Measurements from ENCODE around the gene SRI. TPM values are rescaled to one million over a fixed set of nuclear protein-coding genes. Genes with fewer than 3 reads are reported as not detected.

Gene SRI
- total and polyA plus RNA-seq, 4 experiments from 2014 or later, result 76.1 to 353 (median 178) TPM

- H3K36me3 Mint-ChIP-seq, result peaks cover 3 to 8% of the 10 kb centered on the region in 2 donors
- H3K27ac ChIP-seq (ENCODE audit: low read depth, low read length), result no peak overlapping the region
- POLR2A ChIA-PET (ENCODE audit: partially characterized antibody), result no interaction called here
- H3K36me3 ChIP-seq (ENCODE audit: insufficient read depth, low read length), result no peaks in the 10 kb centered on the region
- DNase-seq, result no peak
- H3K27ac Mint-ChIP-seq, result no peak overlapping the region
- intact Hi-C loops (cut with micrococcal nuclease), result no loop called here
- no peaks in the 10 kb centered on the region for H3K9me3 Mint-ChIP-seq
- no peaks in the 10 kb centered on the region for H3K27me3 Mint-ChIP-seq
- H3K4me1 ChIP-seq (ENCODE audit: insufficient read depth, low read length), result no peaks in the 10 kb centered on the region
- no peak overlapping the region for H3K4me3 Mint-ChIP-seq
- no peaks in the 10 kb centered on the region for H3K9me3 ChIP-seq (ENCODE audit: control insufficient read depth in 1 of 2, low read length in 2 of 2)
- H3K4me3 ChIP-seq (ENCODE audit: low read length in 2 of 2), result no peak overlapping the region
- CTCF ChIA-PET (ENCODE audit: partially characterized antibody), result interaction anchor here (0.7 to 1.6 kb wide), 3 partner anchors 16 to 26 kb away, joined by 3 to 5 read pairs (median 3); no protein-coding TSS in a partner anchor
- no peaks in the 10 kb centered on the region for H3K4me1 Mint-ChIP-seq
- H3K27me3 ChIP-seq (ENCODE audit: insufficient read depth, low read length), result no peaks in the 10 kb centered on the region
Observed at GRCh38 chr7:88185650-88186049, 34.2 kb downstream of the SRI start.

- Histone ChIP-seq H3K9me3 (ENCODE audit: control insufficient read depth in 1 of 2, low read length in 2 of 2) (no peaks in the 10 kb centered on the region), H3K4me3 (ENCODE audit: low read length in 2 of 2) (no peak overlapping the region), H3K27me3 (ENCODE audit: insufficient read depth, low read length) (no peaks in the 10 kb centered on the region), H3K4me1 (ENCODE audit: insufficient read depth, low read length) (no peaks in the 10 kb centered on the region), H3K36me3 (ENCODE audit: insufficient read depth, low read length) (no peaks in the 10 kb centered on the region), H3K27ac (ENCODE audit: low read depth, low read length) (no peak overlapping the region)
- DNase-seq, result peak in 1 of 5 donors; percentile 47
- H3K27ac Mint-ChIP-seq, result peak overlapping the region in 1 of 7 donors; percentile 25
- POLR2A ChIA-PET (ENCODE audit: partially characterized antibody), result no interaction called here
- H3K36me3 Mint-ChIP-seq, result peaks cover 3 to 8% of the 10 kb centered on the region in 2 donors
- no peaks in the 10 kb centered on the region for H3K9me3 Mint-ChIP-seq
- H3K4me1 Mint-ChIP-seq, result no peaks in the 10 kb centered on the region
- intact Hi-C loops (cut with micrococcal nuclease), result no loop called here
- no peak overlapping the region for H3K4me3 Mint-ChIP-seq
- CTCF ChIA-PET (ENCODE audit: partially characterized antibody), result interaction anchor here (1.1 to 1.6 kb wide), 2 partner anchors 18 to 27 kb away, joined by 3 read pairs; no protein-coding TSS in a partner anchor
- H3K27me3 Mint-ChIP-seq, result no peaks in the 10 kb centered on the region
Observed at GRCh38 chr7:88184848-88185304, 35.0 kb downstream of the SRI start.

GRCh38 chr7:88183051-88183450, 36.8 kb downstream of the SRI start:
- no peak for DNase-seq
- peaks cover 3 to 8% of the 10 kb centered on the region in 2 donors for H3K36me3 Mint-ChIP-seq
- no peaks in the 10 kb centered on the region for H3K27me3 Mint-ChIP-seq
- ChIA-PET CTCF (ENCODE audit: partially characterized antibody) (no interaction called here), POLR2A (ENCODE audit: partially characterized antibody) (no interaction called here)
- no peaks in the 10 kb centered on the region for H3K4me1 Mint-ChIP-seq
- Histone ChIP-seq H3K27me3 (ENCODE audit: insufficient read depth, low read length) (no peaks in the 10 kb centered on the region), H3K4me3 (ENCODE audit: low read length in 2 of 2) (no peak overlapping the region), H3K36me3 (ENCODE audit: insufficient read depth, low read length) (no peaks in the 10 kb centered on the region), H3K4me1 (ENCODE audit: insufficient read depth, low read length) (no peaks in the 10 kb centered on the region), H3K27ac (ENCODE audit: low read depth, low read length) (no peak overlapping the region), H3K9me3 (ENCODE audit: control insufficient read depth in 1 of 2, low read length in 2 of 2) (no peaks in the 10 kb centered on the region)
- no peaks in the 10 kb centered on the region for H3K9me3 Mint-ChIP-seq
- H3K4me3 Mint-ChIP-seq, result no peak overlapping the region
- H3K27ac Mint-ChIP-seq, result no peak overlapping the region
- intact Hi-C loops (cut with micrococcal nuclease), result no loop called here

- Histone ChIP-seq H3K4me1 (ENCODE audit: insufficient read depth, low read length) (no peaks in the 10 kb centered on the region), H3K36me3 (ENCODE audit: insufficient read depth, low read length) (no peaks in the 10 kb centered on the region), H3K27ac (ENCODE audit: low read depth, low read length) (no peak overlapping the region), H3K4me3 (ENCODE audit: low read length in 2 of 2) (no peak overlapping the region), H3K9me3 (ENCODE audit: control insufficient read depth in 1 of 2, low read length in 2 of 2) (no peaks in the 10 kb centered on the region), H3K27me3 (ENCODE audit: insufficient read depth, low read length) (no peaks in the 10 kb centered on the region)
- ChIA-PET POLR2A (ENCODE audit: partially characterized antibody) (no interaction called here), CTCF (ENCODE audit: partially characterized antibody) (interaction anchor here (0.5 kb wide), 1 partner anchor 273 kb away, joined by 3 read pairs; no protein-coding TSS in a partner anchor)
- H3K36me3 Mint-ChIP-seq, result no peaks in the 10 kb centered on the region
- DNase-seq, result no peak
- H3K27ac Mint-ChIP-seq, result no peak overlapping the region
- no peak overlapping the region for H3K4me3 Mint-ChIP-seq
- no peaks in the 10 kb centered on the region for H3K9me3 Mint-ChIP-seq
- no peaks in the 10 kb centered on the region for H3K27me3 Mint-ChIP-seq
- H3K4me1 Mint-ChIP-seq, result peaks cover 0 to 1% (median 0%) of the 10 kb centered on the region in 4 donors
- intact Hi-C loops (cut with micrococcal nuclease), result no loop called here
Observed at GRCh38 chr7:88176190-88176589, 43.6 kb downstream of the SRI start.

- no peaks in the 10 kb centered on the region for H3K9me3 Mint-ChIP-seq
Observed at GRCh38 chr7:88172842-88173241, 47.0 kb downstream of the SRI start.

GRCh38 chr7:88169717-88170320, 50.0 kb downstream of the SRI start:
- Histone ChIP-seq H3K27me3 (ENCODE audit: insufficient read depth, low read length) (no peaks in the 10 kb centered on the region), H3K4me1 (ENCODE audit: insufficient read depth, low read length) (no peaks in the 10 kb centered on the region), H3K27ac (ENCODE audit: low read depth, low read length) (no peak overlapping the region), H3K36me3 (ENCODE audit: insufficient read depth, low read length) (no peaks in the 10 kb centered on the region), H3K9me3 (ENCODE audit: control insufficient read depth in 1 of 2, low read length in 2 of 2) (no peaks in the 10 kb centered on the region), H3K4me3 (ENCODE audit: low read length in 2 of 2) (no peak overlapping the region)
- Mint-ChIP-seq H3K36me3 (no peaks in the 10 kb centered on the region), H3K4me1 (peaks cover 0 to 1% (median 0%) of the 10 kb centered on the region in 4 donors), H3K4me3 (no peak overlapping the region), H3K27me3 (no peaks in the 10 kb centered on the region), H3K27ac (no peak overlapping the region), H3K9me3 (no peaks in the 10 kb centered on the region)
- intact Hi-C loops (cut with micrococcal nuclease), result loop anchor here (1.0 kb wide), 1 partner anchor 372 kb away; no protein-coding TSS in a partner anchor
- peak in 2 of 5 donors; percentile 2 to 12 for DNase-seq
- POLR2A ChIA-PET (ENCODE audit: partially characterized antibody), result no interaction called here
- CTCF ChIA-PET (ENCODE audit: partially characterized antibody), result interaction anchor here (0.8 to 2.0 kb wide), 6 partner anchors 8 to 50 kb away, joined by 3 to 5 read pairs (median 4); partner anchors contain the start of gene SRI

More at GRCh38 chr7:88172842-88173241, 47.0 kb downstream of the SRI start:
- peaks cover 0 to 1% (median 0%) of the 10 kb centered on the region in 4 donors for H3K4me1 Mint-ChIP-seq
- CTCF ChIA-PET (ENCODE audit: partially characterized antibody), result no interaction called here
- H3K4me3 Mint-ChIP-seq, result no peak overlapping the region
- H3K27ac Mint-ChIP-seq, result no peak overlapping the region
- intact Hi-C loops (cut with micrococcal nuclease), result no loop called here
- H3K27ac ChIP-seq (ENCODE audit: low read depth, low read length), result no peak overlapping the region
- H3K4me3 ChIP-seq (ENCODE audit: low read length in 2 of 2), result no peak overlapping the region
- no peaks in the 10 kb centered on the region for H3K27me3 ChIP-seq (ENCODE audit: insufficient read depth, low read length)
- H3K9me3 ChIP-seq (ENCODE audit: control insufficient read depth in 1 of 2, low read length in 2 of 2), result no peaks in the 10 kb centered on the region
- no peaks in the 10 kb centered on the region for H3K4me1 ChIP-seq (ENCODE audit: insufficient read depth, low read length)
- POLR2A ChIA-PET (ENCODE audit: partially characterized antibody), result no interaction called here
- H3K27me3 Mint-ChIP-seq, result no peaks in the 10 kb centered on the region
- H3K36me3 ChIP-seq (ENCODE audit: insufficient read depth, low read length), result no peaks in the 10 kb centered on the region
- no peaks in the 10 kb centered on the region for H3K36me3 Mint-ChIP-seq
- no peak for DNase-seq

- no peaks in the 10 kb centered on the region for H3K9me3 Mint-ChIP-seq
- Histone ChIP-seq H3K27ac (ENCODE audit: low read depth, low read length) (no peak overlapping the region), H3K36me3 (ENCODE audit: insufficient read depth, low read length) (no peaks in the 10 kb centered on the region), H3K27me3 (ENCODE audit: insufficient read depth, low read length) (no peaks in the 10 kb centered on the region), H3K4me1 (ENCODE audit: insufficient read depth, low read length) (no peaks in the 10 kb centered on the region), H3K4me3 (ENCODE audit: low read length in 2 of 2) (no peak overlapping the region), H3K9me3 (ENCODE audit: control insufficient read depth in 1 of 2, low read length in 2 of 2) (no peaks in the 10 kb centered on the region)
- H3K27ac Mint-ChIP-seq, result no peak overlapping the region
- no peak overlapping the region for H3K4me3 Mint-ChIP-seq
- DNase-seq, result no peak
- H3K27me3 Mint-ChIP-seq, result no peaks in the 10 kb centered on the region
- H3K36me3 Mint-ChIP-seq, result no peaks in the 10 kb centered on the region
- ChIA-PET CTCF (ENCODE audit: partially characterized antibody) (no interaction called here), POLR2A (ENCODE audit: partially characterized antibody) (no interaction called here)
- no peaks in the 10 kb centered on the region for H3K4me1 Mint-ChIP-seq
- intact Hi-C loops (cut with micrococcal nuclease), result no loop called here
Observed at GRCh38 chr7:88167721-88168120, 52.1 kb downstream of the SRI start.
